ENCODE data around the gene ZAP70.
"Not testable (repeated sequence)": the region's sequence is repeated elsewhere in the genome, so short reads cannot be mapped to it uniquely, and the experiment has no call there.

Gene ZAP70

DNA sequence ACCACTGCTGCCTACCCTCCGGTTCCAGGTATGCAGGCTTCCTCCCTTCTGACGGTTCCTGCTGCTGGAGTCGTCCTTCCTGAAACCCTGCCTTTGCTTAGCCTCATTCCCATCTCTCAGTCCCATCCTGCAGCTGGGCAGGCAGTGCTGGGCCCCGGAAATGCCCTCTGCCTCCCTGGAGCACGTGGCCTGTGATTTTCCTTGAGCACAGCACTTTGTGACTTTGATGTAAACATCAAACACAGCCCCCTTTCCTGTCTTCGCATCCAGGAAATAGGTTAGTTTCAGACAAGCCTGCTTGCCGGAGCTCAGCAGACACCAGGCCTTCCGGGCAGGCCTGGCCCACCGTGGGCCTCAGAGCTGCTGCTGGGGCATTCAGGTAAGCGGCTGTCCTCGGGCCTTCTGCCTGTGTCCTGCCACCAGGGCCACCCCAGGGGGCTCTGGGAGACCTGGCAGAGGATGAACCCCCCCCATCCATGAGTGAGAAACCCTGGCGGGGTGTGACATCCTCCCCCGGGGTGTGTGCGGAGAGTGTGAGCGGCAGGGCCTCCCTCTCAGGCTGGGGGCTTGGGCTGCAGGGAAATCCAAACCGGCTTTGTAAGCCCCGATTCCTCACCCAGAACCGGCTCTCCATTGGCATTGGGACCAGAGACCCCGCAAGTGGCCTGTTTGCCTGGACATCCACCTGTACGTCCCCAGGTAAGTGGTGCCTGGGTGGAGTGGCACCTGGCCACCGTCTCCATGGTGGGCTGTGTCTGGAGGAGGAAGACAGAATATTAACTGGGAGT, at the start of gene ZAP70:
TSS of gene ZAP70 (plus strand) at position 281 of the 788 bp plus-strand sequence. CDS start 10,461 bp downstream, outside the sequence.
- peak in 1 of 2 donors; percentile 44 for DNase-seq (ENCODE audit: extremely low read depth in 1 of 2, low read depth in 1 of 2)

DNA sequence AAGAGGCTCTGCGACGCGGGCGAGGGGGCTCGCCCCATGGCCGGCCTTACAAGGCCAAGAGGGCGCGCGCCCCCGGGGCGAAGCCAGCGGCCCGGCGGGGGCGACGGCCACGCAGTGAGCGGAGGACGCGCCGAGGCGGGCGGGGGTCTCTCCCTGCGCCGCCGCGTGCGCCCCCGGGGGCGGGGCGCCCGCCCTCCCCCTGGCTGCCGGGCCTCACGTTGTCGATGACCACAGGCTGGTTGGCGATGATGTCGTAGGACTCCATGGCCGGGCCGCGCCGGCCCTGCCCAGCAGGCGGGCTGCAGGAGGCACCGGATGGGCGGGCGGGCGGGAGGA, 49.8 kb upstream of the ZAP70 start:
- DNase-seq (ENCODE audit: extremely low read depth in 1 of 2, low read depth in 1 of 2), result no peak

DNA sequence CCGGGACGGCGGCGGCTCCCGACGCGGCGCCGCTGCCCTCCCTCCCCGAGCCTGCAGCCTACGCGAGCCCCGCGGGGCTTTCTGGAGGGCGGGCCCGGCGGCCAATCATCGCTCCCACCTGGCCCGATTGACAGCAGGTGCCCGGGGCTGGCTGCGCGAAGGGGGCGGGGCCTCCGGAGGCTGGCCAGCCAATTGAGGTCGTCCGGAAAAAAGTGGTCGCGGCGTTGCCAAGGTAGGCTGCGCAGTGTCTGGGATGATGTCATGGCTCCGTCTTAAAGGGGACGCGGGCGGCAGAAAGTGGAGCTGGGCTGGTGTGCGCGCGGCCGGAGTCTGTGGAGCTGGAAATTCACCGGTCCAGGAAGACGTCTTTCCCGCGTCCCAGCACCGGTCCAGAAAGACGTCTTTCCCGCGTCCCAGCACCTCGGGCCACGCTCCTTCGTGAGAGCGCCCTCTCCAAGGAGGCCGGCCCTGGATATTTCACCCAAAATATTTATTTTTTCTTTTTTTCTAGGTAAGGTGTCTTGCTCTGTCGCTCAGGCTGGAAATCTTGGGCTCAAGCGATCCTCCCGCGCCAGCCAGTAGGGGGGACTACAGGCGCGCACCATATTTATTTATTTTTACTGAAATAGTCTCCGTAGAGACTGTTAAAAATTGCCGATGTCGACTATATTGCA, 49.3 kb upstream of the ZAP70 start, which contains the start of gene ACTR1B:
TSS of gene ACTR1B (minus strand) at position 83 of the 674 bp plus-strand sequence. CDS start 154 bp downstream, outside the sequence.
- peak; percentile 94 to 95 for DNase-seq (ENCODE audit: extremely low read depth in 1 of 2, low read depth in 1 of 2)

DNA sequence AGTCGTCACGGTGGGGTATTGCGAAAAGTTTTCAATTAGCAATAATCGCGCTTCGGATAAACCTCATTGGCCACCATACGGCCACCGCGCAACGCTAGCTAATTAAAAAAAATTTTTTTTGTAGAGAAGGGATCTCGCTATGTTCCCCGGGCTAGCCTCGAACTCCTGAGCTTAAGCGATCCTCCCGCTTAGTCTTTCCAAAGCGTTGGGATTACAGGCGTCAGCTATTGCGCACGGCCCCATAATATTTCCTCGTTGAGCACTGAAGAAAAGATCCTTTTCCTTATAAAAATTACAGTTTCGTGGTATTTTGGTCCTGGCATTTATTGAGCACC, 48.8 kb upstream of the ZAP70 start:
- no peak for DNase-seq (ENCODE audit: extremely low read depth in 1 of 2, low read depth in 1 of 2)

DNA sequence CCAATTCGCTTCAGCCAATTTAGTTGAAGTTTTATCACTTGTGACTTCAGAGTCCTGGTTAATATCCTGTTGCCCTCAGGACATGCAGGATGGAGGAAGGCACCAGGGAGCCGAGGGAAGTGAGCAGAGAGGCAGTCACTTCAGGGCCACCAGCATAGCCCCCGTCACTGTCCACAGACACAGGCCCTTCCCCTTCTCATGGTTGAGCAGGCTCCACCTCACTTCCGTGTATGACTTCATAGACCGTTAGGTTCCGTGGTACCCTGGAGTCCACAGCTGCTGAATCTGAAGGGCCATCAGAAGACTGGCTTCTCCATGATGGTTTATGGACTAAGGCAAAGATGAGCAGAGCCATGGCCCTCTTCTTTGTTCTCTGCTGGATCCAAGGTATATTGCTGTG, 43.9 kb upstream of the ZAP70 start, which contains the start of gene C2orf92:
TSS of gene C2orf92 (plus strand) at position 266 of the 400 bp plus-strand sequence. CDS start at position 342, 76 bp downstream.
- DNase-seq (ENCODE audit: extremely low read depth in 1 of 2, low read depth in 1 of 2), result no peak

DNA sequence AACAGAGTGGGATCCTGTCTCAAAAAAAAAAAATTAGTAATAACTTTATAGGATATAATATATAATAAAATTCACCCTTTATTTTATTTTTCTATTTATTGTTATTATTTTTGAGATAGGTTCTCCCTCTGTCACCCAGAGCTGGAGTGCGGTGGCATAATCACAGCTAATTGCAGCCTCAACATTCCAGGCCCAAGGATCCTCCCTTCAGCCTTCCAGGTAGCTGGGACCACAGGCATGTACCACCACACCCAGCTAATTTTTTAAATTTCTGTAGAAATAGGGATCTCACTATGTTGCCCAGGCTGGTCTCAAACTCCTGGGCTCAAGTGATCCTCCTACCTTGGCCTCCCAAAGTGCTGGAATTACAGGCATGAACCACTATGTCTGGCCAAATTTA, 42.9 kb upstream of the ZAP70 start:
- DNase-seq (ENCODE audit: extremely low read depth in 1 of 2, low read depth in 1 of 2), result no peak

DNA sequence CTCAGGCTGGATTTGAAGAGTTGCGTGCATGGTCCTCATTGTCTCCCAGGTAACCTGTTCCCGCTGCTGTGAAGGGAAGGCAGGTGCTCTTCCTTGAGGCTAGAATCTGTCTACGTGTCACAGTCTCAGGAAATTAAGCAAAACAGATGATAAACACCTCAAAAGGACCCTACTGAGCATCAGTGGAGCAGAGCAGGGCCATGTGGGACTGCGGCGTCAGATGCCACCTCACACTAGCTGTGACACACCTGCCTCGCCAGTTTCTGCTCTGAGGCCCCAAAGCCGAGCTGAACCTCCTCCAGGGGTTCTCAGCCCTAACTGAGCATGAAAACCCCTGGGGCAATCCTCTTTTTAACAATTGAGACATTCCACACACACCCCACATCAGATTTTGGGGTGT, 41.9 kb upstream of the ZAP70 start:
- DNase-seq (ENCODE audit: extremely low read depth in 1 of 2, low read depth in 1 of 2), result no peak

DNA sequence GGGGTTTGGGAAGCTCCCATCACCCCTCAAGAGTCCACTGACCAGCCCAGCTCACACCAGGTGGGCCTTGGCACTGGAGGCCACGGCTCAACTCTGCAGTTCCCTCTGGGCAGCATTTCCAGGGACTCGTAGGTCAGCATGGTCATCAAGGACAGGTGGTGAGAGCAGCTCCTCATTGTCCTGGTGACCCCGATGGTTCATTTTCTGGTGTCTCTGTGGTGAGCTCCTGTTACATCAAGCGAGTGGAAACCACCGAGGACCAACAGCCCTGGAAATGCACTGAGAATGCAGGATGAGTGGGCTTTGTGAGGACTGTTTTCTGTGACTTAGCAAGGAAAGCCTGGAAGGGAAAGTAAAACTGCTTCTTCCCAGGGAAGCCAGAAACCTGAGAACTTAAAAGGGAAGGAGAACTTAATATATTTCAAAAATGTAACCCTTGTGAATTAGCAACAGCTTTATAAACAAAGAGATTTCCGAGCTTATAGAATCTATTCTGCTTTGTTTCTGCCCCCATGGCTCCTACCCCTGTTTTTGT, 40.7 kb upstream of the ZAP70 start:
- DNase-seq (ENCODE audit: extremely low read depth in 1 of 2, low read depth in 1 of 2), result not testable (repeated sequence)

DNA sequence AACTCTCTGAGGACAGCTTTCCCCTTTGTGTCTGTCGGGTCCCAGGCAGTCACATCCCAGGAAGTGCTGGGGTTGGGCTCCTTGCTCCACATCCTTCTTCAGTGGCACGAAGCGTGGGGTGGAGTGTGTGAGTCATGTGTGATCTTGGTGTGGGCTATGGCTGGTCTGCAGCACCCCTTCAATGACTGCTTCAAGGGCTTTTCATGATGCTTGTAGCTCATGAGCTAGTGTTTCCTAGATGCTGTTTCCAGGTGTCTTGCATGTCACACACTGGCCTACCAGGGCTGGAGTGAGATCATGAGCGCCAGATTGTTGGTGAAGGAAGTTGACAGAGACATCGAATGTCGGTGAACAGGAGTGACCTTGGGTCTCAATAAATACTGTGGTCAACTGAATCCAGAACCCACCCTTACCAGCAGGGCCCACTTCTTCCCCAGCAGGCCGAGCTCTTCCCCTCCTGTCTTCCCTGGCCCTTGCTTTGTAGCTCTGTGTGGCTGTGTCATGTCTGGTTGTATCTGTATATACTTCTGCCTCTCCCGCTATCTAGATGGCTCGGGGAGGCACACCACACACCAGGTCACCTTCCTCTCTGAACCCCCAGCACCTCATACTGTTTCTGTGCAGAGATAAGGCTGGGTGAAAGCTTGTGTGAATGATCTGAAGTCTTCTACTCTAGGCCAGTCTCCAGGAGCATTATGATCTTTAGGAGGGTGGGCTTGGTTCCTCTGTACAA, 40.0 kb upstream of the ZAP70 start:
- no peak for DNase-seq (ENCODE audit: extremely low read depth in 1 of 2, low read depth in 1 of 2)

DNA sequence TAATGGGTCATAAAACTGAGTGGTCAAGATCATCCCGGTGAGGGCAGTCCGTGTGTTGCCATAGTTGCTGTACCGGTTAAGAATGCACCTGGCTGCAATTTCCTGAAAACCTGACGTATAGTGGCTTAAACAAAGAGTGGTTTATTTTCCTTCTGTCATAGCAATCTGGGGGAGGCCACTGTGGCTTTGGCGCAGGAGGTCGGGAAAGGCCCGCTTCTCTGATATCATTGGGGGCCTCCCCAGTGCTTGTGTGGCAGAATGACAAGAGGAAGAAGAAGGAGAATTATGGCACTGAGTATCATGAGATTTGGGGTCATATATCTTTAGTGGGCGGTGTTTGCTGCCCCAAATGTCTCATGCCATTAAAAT, 39.5 kb upstream of the ZAP70 start:
- no peak for DNase-seq (ENCODE audit: extremely low read depth in 1 of 2, low read depth in 1 of 2)

DNA sequence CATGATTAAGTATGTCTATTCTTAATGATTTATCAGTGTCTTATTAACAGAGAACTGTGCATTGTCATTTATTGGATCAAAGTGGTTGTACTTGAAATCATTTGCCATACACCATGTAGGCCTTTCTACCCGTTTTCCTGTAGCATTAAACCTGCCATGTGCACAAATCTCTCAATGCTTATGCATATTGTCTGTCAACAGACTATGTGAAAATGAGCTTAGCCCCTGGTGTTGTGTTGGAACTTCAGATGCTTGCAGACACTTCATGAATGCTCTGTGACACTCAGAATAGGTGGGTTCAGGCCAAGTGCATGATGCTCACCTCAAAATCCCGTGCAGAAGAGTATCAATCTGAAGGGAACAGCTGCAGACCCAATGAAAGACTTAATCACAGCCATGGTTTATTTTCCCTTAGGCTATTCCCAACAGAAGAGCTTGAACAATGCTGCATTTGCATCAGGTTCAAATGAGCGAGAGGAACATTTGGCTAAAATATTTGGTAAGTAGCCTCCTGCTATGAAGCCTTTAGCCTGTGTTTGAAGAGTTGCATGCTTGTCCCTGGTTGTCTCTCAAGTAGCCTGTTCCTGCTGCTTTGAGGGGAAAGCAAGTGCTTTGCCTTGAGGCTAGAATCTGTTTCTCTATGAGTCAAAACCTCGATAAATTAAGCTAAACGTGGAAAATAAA, 37.8 kb upstream of the ZAP70 start:
- DNase-seq (ENCODE audit: extremely low read depth in 1 of 2, low read depth in 1 of 2), result no peak

DNA sequence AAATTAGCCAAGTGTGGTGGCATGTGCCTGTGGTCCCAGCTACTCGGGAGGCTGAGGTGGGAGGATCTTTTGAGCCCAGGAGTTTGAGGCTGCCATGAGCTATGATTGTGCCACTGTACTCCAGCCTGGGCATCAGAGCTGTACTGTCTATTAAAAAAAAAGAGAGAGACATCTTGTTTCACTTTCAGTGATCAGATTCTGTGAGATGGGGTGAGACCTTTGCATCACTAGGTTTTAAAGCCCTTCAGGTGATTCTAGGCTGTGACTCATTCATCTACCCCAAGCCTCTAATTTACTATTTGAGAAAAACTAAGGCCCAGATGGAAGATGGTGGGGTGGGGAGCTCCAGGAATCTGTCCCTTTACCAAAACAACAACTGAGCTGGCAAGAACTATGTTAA, 36.8 kb upstream of the ZAP70 start:
- DNase-seq (ENCODE audit: extremely low read depth in 1 of 2, low read depth in 1 of 2), result no peak

DNA sequence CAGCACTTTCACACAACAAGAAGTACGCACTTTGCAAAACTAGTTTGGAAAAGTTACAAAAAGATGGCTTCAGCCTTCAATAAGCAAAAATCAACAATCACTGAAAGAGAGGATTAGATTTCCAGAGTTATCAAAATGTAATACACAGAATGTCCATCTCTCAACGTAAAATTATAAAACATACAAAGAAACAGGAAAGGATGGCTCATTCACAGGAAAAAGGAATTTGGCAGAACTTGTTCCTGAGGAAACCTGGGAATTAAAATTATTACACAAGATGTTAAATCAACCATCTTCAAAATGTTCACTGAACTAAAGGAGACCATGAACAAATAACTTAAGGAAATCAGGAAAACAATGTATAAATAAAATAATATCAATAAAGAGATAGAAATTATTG, 35.9 kb upstream of the ZAP70 start:
- no peak for DNase-seq (ENCODE audit: extremely low read depth in 1 of 2, low read depth in 1 of 2)

DNA sequence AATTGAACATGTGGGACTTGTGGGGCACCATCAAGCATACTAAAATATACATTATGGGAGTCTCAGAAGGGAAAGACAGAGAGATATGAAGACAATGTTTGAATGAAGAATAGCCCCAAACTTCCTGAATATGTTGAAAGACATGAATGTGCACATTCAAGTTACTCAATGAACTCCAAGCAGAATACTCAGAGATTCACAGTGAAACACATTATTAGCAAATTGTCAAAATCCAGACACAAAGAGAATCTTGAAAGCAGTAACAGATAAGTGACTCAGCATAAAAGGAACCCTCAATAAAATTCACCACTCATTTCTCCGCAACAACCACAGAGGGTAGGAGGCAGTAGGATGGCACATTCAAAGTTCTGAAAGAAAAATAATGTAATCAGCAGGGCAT, 35.1 kb upstream of the ZAP70 start:
- DNase-seq (ENCODE audit: extremely low read depth in 1 of 2, low read depth in 1 of 2), result no peak

DNA sequence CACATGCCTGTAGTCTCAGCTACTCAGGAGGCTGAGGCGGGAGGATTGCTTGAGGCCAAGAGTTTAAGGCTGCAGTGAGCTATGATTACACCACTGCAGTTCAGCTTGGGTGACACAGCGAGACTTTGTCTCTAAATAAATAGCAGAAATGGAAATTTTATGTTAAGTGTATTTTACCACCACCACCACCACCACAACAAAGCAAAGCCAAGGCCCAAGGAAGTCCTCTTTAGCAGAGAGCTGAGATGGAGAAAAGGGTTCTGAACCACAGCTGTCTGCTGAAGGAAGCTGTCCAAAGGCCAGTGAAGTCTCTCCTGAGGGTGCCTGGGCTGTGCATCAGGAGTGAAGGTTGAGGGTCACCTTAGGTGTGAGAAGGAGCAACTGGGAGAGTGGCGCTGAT, 26.1 kb upstream of the ZAP70 start:
- not testable (repeated sequence) for DNase-seq (ENCODE audit: extremely low read depth in 1 of 2, low read depth in 1 of 2)

DNA sequence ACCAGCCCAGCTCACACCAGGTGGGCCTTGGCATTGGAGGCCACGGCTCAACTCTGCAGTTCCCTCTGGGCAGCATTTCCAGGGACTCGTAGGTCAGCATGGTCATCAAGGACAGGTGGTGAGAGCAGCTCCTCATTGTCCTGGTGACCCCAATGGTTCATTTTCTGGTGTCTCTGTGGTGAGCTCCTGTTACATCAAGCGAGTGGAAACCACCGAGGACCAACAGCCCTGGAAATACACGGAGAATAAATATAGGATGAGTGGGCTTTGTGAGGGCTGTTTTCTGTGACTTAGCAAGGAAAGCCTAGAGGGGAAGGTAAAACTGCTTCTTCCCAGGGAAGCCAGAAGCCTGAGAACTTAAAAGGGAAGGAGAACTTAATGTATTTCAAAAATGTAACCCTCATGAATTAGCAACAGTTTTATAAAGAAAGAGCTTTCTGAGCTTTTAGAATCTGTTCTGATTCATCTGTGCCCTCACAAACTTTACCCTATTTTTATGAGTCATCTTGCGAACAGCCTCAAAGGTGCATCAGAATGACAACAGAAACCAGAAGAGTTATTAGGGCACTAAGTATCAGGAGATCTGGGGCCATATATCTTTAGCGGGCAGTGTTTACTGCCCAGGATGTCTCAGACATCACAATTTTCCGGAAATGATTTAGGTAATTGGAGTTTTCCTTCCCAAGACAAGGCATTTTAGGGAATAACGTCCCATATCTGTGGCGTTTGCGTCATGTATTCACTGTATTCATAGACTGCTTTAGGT, 25.1 kb upstream of the ZAP70 start:
- no peak for DNase-seq (ENCODE audit: extremely low read depth in 1 of 2, low read depth in 1 of 2)

DNA sequence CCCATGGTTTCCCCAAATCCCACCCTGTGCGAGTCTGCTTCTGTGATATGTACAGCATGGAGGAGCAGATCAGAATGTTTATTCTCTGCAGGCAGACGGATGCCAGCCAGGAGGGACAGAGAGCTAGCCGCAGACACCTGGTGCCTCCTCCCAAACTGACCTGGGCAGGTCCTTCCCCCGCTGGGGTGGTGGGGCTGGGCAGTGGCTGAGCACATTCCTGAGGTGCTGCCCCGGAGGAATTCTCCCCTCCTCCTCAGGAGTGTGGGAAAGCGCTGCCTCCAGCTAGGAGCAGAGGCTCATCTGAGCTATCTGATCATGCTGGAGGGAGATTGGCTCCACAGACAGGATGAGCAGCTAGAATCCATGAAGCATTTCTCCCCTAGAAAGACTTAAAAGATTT, 22.2 kb upstream of the ZAP70 start:
- no peak for DNase-seq (ENCODE audit: extremely low read depth in 1 of 2, low read depth in 1 of 2)

DNA sequence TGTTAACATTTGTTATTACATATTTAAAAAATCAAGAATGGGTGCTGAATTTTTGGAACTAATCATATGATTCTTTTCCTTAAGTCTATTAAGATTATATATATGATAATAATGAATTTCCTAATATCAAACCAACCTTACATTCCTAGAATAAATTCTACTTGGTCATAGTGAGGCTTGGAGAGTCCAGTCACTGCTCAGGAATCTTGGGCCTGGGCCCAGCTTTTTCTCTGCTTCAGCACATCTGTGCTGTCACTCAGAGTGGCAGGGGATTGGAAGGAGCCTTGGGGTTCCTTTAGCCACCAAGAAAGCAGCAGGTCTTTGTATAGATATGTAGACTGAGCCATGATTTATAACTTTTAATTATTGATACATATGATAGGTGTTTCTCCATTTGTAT, 19.9 kb upstream of the ZAP70 start:
- DNase-seq (ENCODE audit: extremely low read depth in 1 of 2, low read depth in 1 of 2), result no peak

DNA sequence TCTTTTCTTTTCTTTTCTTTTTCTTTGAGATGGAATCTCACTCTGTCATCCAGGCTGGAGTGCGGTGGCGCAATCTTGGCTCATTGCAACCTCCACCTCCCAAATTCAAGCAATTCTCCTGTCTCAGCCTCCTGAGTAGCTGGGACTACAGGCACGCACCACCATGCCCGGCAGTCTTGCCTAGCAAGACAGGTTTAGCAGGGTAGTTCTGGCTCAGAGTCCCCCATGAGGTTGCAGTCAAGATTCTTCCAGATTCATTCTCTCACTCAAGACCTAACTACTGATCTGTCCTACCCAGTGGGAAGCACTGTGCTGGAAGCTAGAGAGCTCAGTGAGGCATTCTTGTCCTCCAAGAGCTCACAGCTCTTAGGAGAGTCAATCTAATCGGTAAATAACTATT, 17.6 kb upstream of the ZAP70 start:
- no peak for DNase-seq (ENCODE audit: extremely low read depth in 1 of 2, low read depth in 1 of 2)

Data from activated CD8-positive, alpha-beta memory T cell treated with anti-CD3 and anti-CD28 coated beads for 1 hour (primary cell).